Measurements from ENCODE around the gene SAMM50.
"Not testable (repeated sequence)": the region's sequence is repeated elsewhere in the genome, so short reads cannot be mapped to it uniquely, and the experiment has no call there.

The SAMM50 gene

GRCh38 chr22:44004104-44004460, 48.8 kb downstream of the SAMM50 start:
- DNase-seq = no peak

GRCh38 chr22:44005524-44005923, 50.3 kb downstream of the SAMM50 start:
- DNase-seq = no peak

DNA sequence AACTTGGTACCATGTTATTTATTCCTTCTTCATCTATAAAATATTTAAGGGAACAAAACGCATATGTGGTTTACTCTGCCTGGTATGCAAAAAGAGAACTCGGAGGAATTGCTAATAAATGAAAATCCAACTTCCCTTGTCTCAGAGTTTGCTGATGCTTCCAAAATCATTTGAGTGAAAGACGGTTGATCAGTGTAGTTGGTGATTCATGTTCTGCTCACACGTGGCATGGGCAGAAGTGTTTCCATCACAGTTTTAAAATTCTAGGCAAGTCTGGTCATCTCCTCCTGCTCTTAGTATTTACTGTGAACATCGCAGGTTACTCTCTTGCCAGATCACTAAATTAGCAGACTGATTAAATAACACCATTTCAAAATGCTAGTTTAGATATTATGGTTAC, 56.9 kb downstream of the SAMM50 start:
- no peak for DNase-seq

- no peak for DNase-seq
Measured at GRCh38 chr22:44012591-44012990, 57.3 kb downstream of the SAMM50 start.

DNA sequence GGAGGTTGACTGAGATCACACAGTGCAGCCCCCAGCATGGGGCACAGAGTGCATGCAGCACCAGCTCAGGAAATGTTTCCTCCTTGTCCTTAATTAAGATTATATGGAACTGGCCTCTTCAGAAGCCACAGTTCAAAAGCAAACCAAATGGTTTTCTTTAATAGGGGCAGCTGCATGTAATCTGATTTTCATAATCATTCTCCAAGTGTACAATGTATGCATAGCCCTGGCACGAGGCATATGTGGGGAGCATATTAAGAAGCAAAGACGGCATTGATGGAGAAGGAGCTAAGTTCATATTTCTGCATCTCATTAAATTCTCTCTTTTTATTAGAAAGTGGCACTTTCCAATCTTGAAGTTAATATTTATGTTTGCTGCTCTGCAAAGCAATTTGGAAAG, 59.0 kb downstream of the SAMM50 start:
- no peak for DNase-seq

- not testable (repeated sequence) for DNase-seq
Measured at GRCh38 chr22:44016586-44016985, 61.3 kb downstream of the SAMM50 start.

DNA sequence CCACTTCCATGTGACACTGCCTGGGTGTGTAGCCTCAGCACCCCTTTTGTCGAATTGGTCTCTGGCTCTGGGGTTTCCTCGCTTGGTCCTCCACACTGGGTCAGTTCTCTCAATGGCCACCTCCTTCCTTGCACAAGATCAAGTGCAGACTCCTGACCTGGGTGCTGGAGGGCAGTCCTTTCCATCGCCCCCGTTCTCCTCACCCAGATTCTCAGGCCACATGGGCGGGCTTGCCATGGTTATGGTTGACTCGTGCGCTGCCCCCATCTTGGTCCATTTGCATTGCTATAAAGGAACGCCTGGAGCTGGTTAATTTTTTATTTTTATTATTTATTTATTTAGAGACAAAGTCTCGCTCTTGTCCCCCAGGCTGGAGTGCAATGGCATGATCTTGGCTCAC, 63.4 kb downstream of the SAMM50 start:
- DNase-seq = no peak

- no peak for DNase-seq
Measured at GRCh38 chr22:44019416-44019815, 64.2 kb downstream of the SAMM50 start.

DNA sequence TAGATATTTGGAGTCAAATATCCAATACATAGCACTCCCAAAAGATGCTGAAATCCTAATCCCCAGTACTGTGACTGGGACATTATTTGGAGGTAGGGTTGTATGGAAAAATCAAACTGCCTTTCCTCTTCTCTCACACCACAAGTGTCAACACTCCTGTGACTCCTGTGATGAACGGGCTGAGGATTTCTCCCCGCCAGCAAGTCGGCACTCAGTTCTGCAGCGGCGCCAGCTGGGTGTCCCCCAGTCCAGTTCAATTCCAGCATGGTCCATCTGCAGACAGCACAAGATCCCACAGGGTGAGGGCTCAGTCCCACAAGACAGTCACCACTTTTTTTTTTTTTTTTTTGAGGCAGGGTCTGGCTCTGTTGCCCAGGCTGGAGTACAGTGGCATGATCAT, 64.6 kb downstream of the SAMM50 start:
- no peak for DNase-seq

DNA sequence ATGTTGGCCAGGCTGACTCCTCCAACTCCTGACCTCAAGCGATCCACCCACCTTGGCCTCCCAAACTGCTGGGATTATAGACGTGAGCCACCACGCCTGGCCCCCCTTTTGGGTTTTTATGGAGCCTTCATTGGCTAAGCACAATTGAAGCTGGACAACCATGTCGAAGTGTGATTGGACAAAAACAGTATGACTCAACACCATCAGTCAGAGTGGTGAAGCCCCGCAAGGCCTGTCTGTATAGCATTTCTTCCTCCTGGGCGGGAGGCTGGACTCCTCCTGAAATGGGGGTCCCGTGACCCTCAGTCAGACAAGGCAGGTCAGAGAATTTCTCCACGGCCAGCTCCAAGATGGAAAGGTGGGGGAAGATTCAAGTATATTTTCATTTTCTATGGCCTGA, 65.7 kb downstream of the SAMM50 start:
- DNase-seq = no peak

DNA sequence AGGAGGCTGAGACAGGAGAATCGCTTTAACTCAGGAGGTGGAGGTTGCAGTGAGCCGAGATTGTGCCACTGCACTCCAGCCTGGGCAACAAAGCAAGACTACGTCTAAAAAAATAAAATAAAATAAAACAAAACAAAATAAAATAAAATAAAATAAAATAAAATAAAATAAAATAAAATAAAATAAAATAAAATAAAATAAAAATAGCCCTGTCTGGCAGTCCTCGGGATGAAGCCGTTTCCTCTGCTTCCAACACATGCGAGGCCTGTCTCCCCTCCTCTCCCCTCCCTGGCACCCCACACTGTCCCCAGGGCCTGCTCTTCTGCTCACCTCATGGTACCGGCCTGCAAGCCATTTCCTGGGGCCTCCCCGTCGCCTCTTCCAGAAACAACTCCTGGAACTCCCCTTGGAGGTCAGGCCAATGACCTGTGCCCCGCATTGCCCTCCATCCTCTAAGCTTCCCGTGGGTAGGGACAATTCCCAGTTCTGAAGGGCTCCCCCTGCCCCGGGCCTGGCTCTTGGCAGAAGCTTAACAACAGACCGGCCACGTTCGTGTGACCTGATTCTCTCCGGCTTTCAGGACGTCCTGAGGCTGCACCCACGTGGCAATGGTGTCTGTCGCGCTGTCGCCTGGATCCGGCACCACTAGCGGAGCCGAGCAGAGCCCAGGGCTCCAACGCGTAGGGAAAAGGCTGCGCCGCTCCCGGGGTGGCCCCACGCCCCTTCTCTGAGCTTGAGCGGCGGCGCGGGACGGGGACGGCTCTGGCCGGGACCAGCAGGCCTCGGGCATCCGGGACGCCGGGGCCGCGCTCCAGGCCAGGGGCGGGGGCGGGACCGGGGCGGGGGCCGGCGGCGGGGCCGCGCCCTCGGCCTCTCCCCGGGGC, 68.4 kb downstream of the SAMM50 start:
- no peak for DNase-seq

DNA sequence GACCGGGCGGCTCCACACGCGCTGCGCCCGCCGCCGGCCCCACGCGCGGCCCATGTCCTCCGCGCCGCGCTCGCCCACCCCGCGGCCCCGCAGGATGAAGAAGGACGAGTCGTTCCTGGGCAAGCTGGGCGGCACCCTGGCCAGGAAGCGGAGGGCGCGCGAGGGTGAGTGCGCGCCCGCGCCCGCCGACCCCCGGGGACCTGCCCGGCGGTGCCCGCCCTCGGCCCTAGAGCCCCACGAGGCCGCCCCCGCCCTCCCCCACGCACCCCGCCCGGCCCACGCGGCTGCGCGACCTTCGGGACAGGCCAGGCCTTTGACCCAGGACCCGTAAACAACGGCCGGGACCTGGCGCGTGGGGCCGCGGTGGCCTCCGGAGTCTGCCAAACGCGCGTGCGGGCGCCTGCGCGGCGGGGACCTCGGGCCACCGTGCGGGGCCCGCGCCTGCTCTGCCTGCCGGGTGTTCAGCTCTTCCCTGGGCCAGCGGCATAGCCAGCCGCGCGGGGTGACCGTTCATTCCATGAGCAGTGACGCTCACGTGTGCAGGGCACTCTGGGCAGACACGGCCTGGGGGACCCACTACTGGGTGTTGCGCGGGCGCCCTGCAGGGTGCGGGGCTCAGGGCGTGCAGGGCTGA, 69.2 kb downstream of the SAMM50 start, which contains the start of gene PARVB:
TSS of gene PARVB (plus strand) at position 15 of the 634 bp plus-strand sequence. CDS start at position 53, 38 bp downstream.
- no peak for DNase-seq

GRCh38 chr22:44025171-44026065, 70.2 kb downstream of the SAMM50 start:
- DNase-seq = no peak

DNA sequence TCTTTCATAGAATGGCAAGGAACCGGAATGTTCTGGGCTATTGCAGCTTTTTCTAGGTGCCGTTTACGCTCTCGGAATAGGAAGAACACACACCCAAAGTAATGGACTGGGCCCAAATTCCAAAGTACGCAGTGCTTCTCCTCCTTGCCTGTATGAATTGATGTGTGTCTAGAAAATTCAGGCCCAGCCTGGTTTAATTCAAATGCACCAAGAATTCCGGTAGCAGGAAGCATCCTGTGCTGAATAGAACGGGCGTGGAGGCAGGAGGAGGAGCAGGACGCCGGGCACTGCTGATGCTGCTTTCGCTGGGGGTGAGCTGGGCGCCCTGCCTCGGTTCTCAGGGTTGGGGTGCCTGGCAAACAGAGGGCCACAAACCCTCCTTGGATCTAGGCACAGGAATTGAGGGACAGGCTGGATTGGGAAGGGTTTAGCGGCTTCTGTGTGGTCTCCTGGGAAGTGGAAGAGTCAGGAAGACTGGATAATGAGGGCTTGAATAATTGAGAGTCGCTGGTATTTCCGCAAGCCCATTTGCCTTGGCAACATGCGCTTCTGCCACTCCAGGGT, 70.9 kb downstream of the SAMM50 start:
- DNase-seq = no peak

DNA sequence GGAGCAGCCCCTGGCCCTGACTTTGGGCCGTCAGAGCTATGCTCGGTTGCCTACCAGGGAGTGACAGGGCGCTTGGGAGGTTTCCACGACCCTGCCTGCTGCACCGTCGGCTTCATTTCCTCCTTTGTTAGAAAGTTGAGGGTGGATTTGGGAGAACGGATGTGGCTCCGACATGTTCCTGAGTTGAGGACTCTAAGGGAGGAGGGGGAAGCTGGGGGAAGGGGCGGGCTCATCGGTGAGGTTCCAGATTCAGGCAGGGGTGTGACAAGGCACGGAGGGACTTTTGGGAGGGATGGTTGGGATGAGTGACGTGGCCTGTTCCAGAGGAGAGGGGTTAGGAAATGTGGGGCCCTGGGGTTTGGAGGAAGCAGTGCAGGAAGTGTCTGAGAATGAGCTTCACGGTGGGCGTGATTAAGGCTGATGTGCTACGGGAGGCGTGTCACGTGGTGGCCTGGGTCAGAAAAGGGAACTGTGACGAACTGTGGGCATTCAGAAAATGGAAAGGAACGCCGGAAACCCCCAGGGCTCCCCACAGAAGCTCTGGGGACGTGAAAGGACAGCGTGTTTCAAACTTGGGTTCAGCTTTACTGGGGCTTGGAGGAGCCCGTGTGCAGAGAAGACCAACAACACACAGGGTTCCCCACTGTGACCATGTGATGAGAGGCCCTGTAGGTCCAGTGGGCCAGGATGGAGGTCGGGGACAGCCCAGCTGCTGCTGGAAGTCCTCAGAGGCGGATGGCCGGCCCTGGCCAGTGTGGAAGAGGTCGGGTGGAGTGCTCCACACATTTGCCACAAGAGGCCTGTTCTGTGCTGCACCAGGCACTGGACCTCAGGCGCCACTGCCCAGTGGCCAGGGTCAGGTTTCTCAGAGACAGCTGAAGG, 71.6 kb downstream of the SAMM50 start:
- no peak for DNase-seq

DNA sequence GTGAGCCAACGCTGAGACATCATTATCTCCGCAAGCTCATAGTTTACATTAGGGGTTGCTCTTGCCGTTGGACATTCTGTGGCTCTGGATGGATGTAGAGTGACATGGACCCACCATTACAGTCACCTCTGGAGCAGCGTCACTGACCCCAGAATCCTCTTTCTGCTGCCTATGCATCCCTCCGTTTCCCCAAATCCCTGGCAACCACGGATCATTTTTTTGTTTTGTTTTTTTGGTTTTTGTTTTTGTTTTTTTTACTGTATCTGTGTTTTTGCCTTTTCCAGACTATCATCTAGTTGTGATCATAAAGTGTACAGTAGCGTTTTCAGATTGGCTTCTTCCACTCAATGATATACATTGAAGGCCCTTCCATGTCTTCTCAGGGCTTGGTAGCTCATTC, 72.8 kb downstream of the SAMM50 start:
- no peak for DNase-seq

DNA sequence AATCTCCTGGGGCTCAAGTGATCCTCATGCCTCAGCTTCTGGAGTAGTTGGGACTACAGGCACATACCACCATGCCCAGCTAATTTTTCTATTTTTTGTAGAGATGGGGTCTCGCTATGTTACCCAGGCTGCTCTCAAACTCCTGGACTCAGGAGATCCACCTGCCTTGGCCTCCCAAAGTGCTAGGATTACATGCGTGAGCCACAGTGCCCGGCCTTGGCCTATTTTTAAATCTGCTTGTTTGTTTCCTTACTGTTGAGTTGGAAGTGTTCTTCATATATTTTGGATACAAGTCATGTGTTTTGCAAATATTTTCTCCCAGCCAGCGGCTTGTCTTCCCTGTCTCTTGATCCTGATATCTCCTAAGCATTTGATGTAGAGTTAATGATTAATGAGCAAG, 73.8 kb downstream of the SAMM50 start:
- DNase-seq = no peak

DNA sequence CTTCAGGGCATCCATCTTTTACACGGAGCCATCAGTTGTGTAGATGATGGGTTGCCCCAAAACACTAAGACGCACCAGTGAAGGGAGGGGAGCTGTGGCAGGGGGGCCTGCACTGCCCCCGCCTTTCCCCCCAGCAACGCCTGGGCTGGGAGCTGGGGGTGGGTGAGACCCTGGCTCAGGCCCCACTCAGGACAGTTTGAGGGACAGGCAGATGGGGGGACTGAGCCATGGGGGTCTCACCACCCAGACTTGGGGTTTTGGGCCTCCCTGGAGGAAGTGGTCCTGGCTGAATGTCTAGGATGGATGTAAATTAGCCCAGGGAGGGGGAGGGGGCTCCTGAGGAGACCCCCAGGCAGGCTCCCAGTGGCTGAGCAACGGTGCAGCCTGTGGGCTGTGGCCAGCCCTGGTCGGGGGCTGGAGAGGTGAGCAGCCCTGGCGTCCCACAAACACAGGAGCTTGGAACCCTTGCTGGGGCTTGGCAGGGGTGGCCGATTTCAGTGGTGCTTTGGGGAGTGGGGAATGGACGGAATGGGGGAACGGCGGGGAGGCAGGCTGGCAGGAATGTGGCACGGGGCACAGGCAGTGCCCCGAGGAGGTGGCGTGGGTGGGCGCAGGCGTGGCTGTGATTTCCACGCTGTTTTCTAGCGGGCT, 74.9 kb downstream of the SAMM50 start:
- DNase-seq = no peak

DNA sequence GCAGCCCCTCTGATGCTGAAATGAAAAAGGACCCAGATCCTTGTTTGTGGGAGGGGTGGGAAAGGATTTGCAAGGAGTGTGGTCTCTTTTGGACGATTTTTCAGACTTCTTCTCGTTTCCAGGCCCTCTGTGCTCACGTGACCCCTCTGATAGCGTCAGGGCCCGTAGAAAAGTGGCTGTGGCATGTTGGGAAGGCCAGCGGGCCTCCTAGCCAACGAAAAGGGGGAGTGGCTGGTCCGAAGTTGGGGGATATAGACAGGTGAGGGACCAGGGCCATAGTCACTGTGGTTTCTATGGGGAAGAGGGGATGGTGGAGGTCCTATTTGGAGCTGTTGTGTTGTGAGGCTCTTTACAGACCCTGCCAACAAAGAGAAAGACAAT, 75.5 kb downstream of the SAMM50 start:
- no peak for DNase-seq

- no peak for DNase-seq
Measured at GRCh38 chr22:44031158-44031952, 76.1 kb downstream of the SAMM50 start.
